Body of pancreas (tissue), 4 donors: ENCODE measurements around the gene GEMIN5.

Source experiments
- POLR2A ChIP-seq, 3 donors: fragments of 450-650 bp; IDR thresholded peaks; one replicate each; pipeline ENCODE4 v1.6.1; 2016; ENCODE audit warnings: antibody characterized with exemption in 3 of 3, mild to moderate bottlenecking in 2 of 3
- TF ChIP-seq, protein P1 (sequence below), 7 experiments: fragments of 450-650 bp in 4 of 7; fragments of 200-600 bp in 3 of 7; sonication (generic) in 3 of 7; IDR thresholded peaks; one replicate each; pipeline ENCODE4 v1.5.1; 2016 to 2019; ENCODE audit warnings: antibody characterized with exemption in 7 of 7

DNA sequence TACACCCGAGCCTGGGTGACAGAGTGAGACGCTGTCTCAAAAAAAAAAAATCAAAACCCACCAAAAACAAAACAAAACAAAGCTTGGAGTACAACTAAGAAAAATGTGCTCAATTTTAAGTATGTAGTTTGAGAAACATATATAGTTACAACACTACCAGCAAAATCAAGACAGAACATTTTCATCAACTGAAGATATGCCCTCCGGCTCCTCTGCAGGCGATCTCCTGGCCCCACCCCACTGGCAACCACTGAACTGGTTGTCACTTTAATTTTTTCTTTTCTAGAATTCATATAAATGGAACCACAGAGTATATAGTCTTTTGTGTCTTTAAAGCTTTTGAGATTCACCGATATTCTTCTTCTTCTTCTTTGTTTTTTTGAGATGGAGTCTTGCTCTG lies 44.6 kb downstream of the GEMIN5 start:
- TF ChIP-seq, protein P1, sequence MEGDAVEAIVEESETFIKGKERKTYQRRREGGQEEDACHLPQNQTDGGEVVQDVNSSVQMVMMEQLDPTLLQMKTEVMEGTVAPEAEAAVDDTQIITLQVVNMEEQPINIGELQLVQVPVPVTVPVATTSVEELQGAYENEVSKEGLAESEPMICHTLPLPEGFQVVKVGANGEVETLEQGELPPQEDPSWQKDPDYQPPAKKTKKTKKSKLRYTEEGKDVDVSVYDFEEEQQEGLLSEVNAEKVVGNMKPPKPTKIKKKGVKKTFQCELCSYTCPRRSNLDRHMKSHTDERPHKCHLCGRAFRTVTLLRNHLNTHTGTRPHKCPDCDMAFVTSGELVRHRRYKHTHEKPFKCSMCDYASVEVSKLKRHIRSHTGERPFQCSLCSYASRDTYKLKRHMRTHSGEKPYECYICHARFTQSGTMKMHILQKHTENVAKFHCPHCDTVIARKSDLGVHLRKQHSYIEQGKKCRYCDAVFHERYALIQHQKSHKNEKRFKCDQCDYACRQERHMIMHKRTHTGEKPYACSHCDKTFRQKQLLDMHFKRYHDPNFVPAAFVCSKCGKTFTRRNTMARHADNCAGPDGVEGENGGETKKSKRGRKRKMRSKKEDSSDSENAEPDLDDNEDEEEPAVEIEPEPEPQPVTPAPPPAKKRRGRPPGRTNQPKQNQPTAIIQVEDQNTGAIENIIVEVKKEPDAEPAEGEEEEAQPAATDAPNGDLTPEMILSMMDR (IDR thresholded peaks at IDR 0.05), result no peak
- no peak for TF ChIP-seq POLR2A (IDR thresholded peaks at IDR 0.05)
